ENCODE results near the gene LCAT.
A peak's percentile ranks its signal among the peaks of the same experiment; 100 is the strongest.

The LCAT gene

DNA sequence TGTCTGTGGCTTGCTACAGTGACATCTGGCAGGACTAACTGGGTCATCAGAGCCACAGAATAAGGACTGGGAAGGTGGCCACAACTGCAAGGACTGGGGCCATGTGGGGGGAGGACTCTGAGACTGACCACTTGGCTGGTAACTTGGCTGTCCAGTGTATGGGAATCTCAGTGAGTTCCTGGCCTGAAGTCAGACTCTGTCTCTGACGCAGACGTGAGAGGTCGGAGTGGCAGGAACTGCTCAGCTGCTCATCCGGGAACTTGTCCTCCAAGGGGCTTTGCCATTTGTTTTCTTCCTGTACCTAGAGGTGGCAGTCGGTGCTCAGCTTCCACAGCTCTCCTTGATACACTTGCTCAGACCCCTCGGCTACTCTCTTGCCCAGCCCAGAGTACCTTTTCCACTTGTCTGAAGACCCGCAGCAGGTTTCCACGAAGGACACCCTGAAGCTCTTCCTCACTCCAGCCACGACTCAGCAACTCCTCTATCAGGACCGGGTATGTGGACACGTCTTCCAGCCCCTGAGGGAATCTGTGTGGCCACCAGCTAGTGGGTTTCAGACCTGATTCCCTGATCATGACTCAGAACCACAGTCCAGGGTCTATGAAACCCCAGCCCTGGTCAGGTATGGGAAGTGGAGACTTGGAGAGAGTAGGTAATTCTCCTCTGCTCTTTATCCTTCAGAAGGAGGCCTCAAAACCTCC, 43.7 kb upstream of the LCAT start:
- TF ChIP-seq ZFX (IDR thresholded peaks at IDR 0.05; ENCODE audit: borderline replicate concordance): no peak
- TF ChIP-seq, protein P1, sequence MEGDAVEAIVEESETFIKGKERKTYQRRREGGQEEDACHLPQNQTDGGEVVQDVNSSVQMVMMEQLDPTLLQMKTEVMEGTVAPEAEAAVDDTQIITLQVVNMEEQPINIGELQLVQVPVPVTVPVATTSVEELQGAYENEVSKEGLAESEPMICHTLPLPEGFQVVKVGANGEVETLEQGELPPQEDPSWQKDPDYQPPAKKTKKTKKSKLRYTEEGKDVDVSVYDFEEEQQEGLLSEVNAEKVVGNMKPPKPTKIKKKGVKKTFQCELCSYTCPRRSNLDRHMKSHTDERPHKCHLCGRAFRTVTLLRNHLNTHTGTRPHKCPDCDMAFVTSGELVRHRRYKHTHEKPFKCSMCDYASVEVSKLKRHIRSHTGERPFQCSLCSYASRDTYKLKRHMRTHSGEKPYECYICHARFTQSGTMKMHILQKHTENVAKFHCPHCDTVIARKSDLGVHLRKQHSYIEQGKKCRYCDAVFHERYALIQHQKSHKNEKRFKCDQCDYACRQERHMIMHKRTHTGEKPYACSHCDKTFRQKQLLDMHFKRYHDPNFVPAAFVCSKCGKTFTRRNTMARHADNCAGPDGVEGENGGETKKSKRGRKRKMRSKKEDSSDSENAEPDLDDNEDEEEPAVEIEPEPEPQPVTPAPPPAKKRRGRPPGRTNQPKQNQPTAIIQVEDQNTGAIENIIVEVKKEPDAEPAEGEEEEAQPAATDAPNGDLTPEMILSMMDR (IDR thresholded peaks at IDR 0.05): no peak
- H3K27ac ChIP-seq: no peak overlapping the region

DNA sequence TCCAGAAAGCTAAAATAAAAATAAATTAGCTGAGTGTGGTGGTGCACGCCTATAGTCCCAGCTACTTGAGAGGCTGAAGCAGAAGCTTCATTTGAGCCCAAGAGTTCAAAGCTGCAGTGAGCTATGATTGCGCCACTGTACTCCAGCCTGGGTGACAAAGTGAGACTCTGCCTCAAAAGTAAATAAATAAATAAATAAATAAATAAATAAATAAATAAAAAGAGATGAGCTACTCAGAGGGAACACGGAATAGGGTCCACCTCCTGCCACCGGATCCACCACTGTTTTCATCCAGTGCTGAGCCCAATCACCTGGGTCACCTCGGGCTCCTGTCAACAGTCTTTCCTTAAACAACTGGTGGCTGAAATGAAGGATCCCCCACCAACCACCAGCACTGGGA, 43.0 kb upstream of the LCAT start:
- H3K27ac ChIP-seq: no peak overlapping the region
- TF ChIP-seq, protein P1 (IDR thresholded peaks at IDR 0.05): no peak
- no peak for TF ChIP-seq ZFX (IDR thresholded peaks at IDR 0.05; ENCODE audit: borderline replicate concordance)

DNA sequence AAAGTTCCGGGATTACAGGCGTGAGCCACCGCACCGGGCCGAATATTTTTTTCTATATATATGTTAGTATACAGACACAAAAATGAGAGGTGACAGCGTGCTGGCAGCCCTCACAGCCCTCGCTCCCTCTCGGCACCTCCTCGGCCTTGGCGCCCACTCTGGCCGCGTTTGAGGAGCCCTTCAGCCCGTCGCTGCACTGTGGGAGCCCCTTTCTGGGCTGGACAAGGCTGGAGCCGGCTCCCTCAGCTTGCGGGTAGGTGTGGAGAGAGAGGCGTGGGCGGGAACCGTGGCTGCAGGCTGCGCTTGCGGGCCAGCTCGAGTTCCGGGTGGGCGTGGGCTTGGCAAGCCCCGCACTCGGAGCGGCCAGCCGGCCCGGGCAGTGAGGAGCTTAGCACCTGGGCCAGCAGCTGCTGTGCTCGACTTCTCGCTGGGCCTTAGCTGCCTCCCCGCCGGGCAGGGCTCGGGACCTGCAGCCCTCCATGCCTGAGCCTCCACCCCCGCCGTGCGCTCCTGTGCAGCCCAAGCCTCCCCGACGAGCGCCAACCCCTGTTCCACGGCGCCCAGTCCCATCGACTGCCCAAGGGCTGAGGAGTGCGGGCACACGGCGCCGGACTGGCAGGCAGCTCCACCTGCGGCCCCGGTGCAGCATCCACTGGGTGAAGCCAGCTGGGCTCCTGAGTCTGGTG, 38.2 kb upstream of the LCAT start:
- TF ChIP-seq, protein P1 (IDR thresholded peaks at IDR 0.05): no peak
- no peak for TF ChIP-seq ZFX (IDR thresholded peaks at IDR 0.05; ENCODE audit: borderline replicate concordance)
- H3K27ac ChIP-seq: peak overlapping the region; percentile 69

DNA sequence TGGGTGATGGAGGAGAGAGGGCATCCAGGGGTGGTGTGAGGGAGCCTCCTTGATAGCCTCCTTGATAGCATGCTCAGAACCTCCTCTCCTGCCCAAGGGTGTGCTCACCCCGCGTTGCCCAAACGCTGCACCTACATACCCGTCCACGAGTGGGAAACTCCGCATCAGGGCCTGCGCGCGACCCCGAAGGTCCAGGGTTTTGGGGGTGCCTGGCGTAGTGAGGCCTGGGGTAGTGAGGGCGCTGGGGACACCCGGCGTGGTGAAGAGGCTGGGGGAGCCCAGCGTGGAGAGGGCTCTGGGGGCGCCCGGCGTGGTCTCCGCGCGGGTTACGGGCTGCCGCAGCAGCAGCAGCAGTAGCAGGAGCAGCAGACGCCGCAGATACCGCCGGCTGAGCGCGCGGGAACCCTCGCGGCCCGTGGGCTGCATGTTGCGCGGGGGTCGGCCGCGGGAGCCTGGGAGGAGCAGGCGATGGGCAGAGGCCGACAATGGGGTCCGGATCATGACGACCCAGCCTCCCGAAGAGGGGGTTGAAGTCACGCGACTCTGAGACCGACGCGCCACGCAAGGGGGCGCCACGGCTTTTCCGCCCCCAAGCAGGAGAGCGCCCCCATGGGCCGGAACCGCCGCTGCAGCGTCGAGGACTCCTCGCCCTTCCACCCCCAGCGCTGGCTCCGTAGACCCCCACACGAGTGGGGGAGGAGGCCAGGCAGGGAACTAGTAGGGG, 36.2 kb upstream of the LCAT start, which contains the start of gene DPEP3:
Gene DPEP3, minus strand, starts transcription at position 545 of the 724 bp plus-strand sequence. Its CDS starts 119 bp downstream, at position 426.
- TF ChIP-seq ZFX (IDR thresholded peaks at IDR 0.05; ENCODE audit: borderline replicate concordance): no peak
- TF ChIP-seq, protein P1 (IDR thresholded peaks at IDR 0.05): peak; percentile 80

DNA sequence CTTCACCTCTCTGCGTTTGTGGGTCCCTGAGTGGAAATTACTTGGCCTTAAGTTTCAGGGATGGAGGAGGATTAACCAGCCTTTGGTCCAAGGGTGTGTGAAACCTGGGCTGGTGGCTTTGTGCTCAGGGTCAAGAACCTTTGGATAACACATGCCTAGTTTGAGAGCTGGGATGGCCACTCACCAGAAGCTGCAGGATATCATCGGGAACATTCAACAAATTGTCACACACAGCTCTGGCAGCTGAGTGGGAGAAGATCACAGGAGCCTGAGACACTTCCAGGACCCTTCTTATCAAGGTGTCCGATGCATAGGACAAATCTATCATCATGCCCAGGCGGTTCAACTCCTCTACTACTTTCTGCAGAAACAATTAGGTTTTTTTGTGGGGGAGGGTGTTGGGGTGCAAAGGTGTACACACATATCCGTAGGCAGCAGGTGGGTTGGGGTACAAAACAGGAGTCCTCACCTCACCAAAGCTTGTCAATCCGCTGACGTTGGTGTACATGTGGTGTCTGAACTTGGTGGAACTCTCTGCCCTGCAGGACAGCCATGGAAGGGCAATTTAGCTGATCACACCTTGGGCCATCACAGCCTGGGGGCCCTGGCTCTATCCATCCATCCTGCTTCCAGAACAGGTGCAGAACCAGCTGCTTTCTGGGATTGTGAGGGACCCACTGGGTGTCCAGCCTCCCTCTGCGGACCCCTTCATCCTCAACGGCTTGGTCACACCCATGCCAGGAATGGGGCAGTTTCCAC, 33.7 kb upstream of the LCAT start:
- TF ChIP-seq, protein P1 (IDR thresholded peaks at IDR 0.05): no peak
- no peak for TF ChIP-seq ZFX (IDR thresholded peaks at IDR 0.05; ENCODE audit: borderline replicate concordance)
- H3K27ac ChIP-seq: no peak overlapping the region

More for the DNA sequence above, 36.2 kb upstream of the LCAT start, which contains the start of gene DPEP3:
- no peak within 1 kb of the TSS for H3K27ac ChIP-seq

DNA sequence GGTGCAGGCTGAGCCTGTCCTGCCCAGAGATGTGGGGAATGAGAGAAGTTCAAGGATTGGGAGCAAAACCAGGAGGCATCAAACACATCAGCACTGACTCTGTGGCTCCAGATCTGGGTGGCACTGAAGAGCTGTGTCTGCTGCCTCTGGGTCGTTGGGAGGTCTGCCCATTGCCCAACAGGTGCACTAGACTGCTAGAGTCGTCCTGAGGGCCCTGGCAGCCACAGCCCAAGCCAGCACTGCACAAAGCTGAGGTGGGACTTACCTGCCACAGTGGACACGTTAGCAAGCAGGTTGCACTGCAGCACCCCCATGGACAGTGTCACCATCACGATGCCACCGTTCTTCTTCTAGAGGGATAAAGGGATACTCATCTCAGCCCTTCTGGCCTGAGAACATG, 33.1 kb upstream of the LCAT start:
- H3K27ac ChIP-seq: no peak overlapping the region
- no peak for TF ChIP-seq ZFX (IDR thresholded peaks at IDR 0.05; ENCODE audit: borderline replicate concordance)
- TF ChIP-seq, protein P1 (IDR thresholded peaks at IDR 0.05): no peak
